Panc1 (cell line): Measurements from ENCODE around the gene RFTN1.

Experiments
- CTCF ChIP-seq: fragments of 450-650 bp; IDR thresholded peaks from 2 replicates; pipeline ENCODE4 v1.5.1; 2017; ENCODE audit warnings: mild to moderate bottlenecking
- REST ChIP-seq, 2 experiments: IDR thresholded peaks; 2 replicates each; pipeline ENCODE4 v1.6.1; 2011 to 2012; ENCODE audit warnings: low read depth in 2 of 2, control low read depth in 1 of 2, low read length in 1 of 2, mild to moderate bottlenecking in 1 of 2, moderate library complexity in 1 of 2; ENCODE audit not compliant: insufficient read depth in 1 of 2

GRCh38 chr3:16352428-16352827, 161.1 kb downstream of the RFTN1 start:
- no peak for TF ChIP-seq CTCF
- no peak for TF ChIP-seq REST (IDR thresholded peaks at IDR 0.05; ENCODE audit: insufficient read depth in 1 of 2, low read depth in 2 of 2, low read length in 1 of 2)
